ENCODE results near the gene IFNG. TPM values are rescaled to one million over a fixed set of nuclear protein-coding genes. Genes with fewer than 3 reads are reported as not detected.

The IFNG gene
- total RNA-seq, 4 donors from 2014 or later, result not detected

DNA sequence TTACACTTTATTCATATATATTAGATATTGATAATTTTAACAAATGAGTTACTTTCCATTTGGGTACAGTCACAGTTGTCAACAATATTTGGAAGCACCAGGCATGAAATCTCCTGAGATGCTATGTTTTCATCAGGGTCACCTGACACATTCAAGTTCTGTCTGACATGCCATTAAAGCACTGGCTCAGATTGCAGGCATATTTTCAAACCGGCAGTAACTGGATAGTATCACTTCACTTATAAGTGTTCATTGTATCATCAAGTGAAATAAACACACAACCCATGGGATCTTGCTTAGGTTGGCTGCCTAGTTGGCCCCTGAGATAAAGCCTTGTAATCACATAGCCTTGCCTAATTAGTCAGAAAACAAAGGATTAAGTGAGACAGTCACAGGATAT, 4.8 kb downstream of the IFNG start:
- Histone ChIP-seq H3K9me3 (no peaks in the 10 kb centered on the region), H3K36me3 (no peaks in the 10 kb centered on the region), H3K27me3 (no peaks in the 10 kb centered on the region), H3K4me3 (no peak overlapping the region), H3K27ac (replicated peaks in 1 of 4) (no peak overlapping the region), H3K4me1 (no peaks in the 10 kb centered on the region)
- TF ChIP-seq, protein P1, sequence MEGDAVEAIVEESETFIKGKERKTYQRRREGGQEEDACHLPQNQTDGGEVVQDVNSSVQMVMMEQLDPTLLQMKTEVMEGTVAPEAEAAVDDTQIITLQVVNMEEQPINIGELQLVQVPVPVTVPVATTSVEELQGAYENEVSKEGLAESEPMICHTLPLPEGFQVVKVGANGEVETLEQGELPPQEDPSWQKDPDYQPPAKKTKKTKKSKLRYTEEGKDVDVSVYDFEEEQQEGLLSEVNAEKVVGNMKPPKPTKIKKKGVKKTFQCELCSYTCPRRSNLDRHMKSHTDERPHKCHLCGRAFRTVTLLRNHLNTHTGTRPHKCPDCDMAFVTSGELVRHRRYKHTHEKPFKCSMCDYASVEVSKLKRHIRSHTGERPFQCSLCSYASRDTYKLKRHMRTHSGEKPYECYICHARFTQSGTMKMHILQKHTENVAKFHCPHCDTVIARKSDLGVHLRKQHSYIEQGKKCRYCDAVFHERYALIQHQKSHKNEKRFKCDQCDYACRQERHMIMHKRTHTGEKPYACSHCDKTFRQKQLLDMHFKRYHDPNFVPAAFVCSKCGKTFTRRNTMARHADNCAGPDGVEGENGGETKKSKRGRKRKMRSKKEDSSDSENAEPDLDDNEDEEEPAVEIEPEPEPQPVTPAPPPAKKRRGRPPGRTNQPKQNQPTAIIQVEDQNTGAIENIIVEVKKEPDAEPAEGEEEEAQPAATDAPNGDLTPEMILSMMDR (IDR thresholded peaks at IDR 0.05), result no peak
- WGBS, result 29% methylated on average over 1 of the region's 1 CpG
- no peak for DNase-seq (ENCODE audit: extremely low spot score)
- intact Hi-C loops (cut with DNase I), result no loop called here

DNA sequence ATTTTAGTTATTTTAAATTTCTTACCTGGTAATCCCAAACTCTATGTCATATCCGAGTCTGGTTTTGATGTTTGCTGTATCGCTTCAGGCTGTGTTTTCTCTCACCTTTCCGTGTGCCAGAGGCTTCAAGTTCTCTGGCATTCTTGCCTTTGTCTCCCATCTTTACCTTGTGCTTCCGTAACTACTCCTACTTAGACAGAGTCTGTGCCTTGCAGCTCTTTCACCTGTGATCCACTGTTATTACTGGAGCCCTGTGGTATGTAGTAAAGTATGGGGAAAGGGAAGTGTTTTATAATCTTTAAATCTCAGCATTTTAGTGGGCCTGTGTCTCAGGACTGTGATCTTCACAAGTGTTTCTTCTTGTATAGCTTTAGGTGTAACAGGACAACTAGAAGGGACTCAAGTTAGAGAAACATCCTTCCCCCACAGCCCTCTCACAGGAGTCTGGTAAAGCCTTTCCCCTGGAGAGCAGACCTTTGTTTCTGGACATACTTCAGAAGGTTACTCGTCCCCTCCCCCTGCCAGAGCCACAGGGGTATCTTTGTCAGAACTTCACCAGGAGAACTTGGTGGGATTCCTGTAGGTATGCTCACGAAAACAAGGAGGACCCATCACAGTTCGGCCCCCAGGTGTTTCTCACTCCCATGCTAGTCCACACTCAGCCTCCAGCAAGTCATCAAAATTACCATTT, 11.1 kb downstream of the IFNG start:
- Histone ChIP-seq H3K27ac (replicated peaks in 1 of 4) (no peak overlapping the region), H3K36me3 (no peaks in the 10 kb centered on the region), H3K27me3 (no peaks in the 10 kb centered on the region), H3K4me3 (no peak overlapping the region), H3K4me1 (no peaks in the 10 kb centered on the region), H3K9me3 (no peaks in the 10 kb centered on the region)
- intact Hi-C loops (cut with DNase I), result no loop called here
- TF ChIP-seq, protein P1 (IDR thresholded peaks at IDR 0.05), result no peak
- no peak for TF ChIP-seq EP300 (IDR thresholded peaks at IDR 0.05)
- TF ChIP-seq POLR2AphosphoS5 (IDR thresholded peaks at IDR 0.05), result no peak
- TF ChIP-seq POLR2A (IDR thresholded peaks at IDR 0.05; ENCODE audit: low read depth), result no peak
- WGBS, result 82% methylated on average over 7 of the region's 7 CpGs
- no peak for DNase-seq (ENCODE audit: extremely low spot score)

DNA sequence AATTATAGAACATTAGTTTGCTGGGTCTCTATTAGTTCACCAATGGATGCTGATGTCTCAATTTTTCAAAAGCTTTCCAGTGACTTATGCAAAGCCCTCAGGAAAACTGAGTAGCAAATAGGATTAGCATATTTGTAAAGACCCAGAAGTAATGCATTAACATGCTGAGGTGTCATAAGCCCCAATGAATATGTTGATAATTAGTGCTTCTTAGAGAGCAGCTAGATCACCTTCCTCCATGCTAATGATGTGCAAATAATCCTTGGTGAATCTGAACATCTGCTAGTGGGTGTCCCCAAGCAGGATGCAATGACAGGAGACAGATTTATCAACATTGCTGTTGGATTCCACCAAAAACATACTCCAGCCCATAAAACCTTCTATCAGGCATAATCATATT, 19.0 kb downstream of the IFNG start:
- Histone ChIP-seq H3K36me3 (no peaks in the 10 kb centered on the region), H3K27me3 (no peaks in the 10 kb centered on the region), H3K4me1 (no peaks in the 10 kb centered on the region), H3K9me3 (no peaks in the 10 kb centered on the region), H3K27ac (replicated peaks in 1 of 4) (no peak overlapping the region), H3K4me3 (no peak overlapping the region)
- DNase-seq (ENCODE audit: extremely low spot score), result no peak
- intact Hi-C loops (cut with DNase I), result no loop called here
- TF ChIP-seq POLR2A (IDR thresholded peaks at IDR 0.05; ENCODE audit: low read depth) (no peak), EP300 (IDR thresholded peaks at IDR 0.05) (no peak), POLR2AphosphoS5 (IDR thresholded peaks at IDR 0.05) (no peak)
- TF ChIP-seq, protein P1 (IDR thresholded peaks at IDR 0.05), result no peak

DNA sequence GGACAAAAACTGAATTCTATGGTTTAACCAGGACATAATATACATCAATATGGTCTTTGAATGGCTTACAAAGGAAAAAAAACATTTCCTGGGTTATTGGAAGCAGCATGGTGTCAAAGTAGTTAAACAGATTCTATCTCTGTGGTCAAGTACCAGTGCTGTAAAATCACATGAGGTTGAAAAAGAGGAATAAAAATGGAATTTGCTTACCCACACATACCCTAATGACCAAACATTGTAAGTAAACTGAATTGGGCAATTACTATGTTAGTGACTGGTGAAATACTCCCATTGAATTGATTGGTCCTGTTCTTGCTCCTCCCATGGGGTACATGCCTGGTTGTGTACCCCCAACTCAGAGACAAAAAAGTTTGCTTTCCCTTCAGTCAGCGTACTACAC, 19.6 kb downstream of the IFNG start:
- intact Hi-C loops (cut with DNase I), result no loop called here
- Histone ChIP-seq H3K4me1 (no peaks in the 10 kb centered on the region), H3K27ac (replicated peaks in 1 of 4) (no peak overlapping the region), H3K9me3 (no peaks in the 10 kb centered on the region), H3K36me3 (no peaks in the 10 kb centered on the region), H3K4me3 (no peak overlapping the region), H3K27me3 (no peaks in the 10 kb centered on the region)
- no peak for DNase-seq (ENCODE audit: extremely low spot score)
- TF ChIP-seq EP300 (IDR thresholded peaks at IDR 0.05), result no peak
- TF ChIP-seq POLR2AphosphoS5 (IDR thresholded peaks at IDR 0.05), result no peak
- no peak for TF ChIP-seq POLR2A (IDR thresholded peaks at IDR 0.05; ENCODE audit: low read depth)
- TF ChIP-seq, protein P1 (IDR thresholded peaks at IDR 0.05), result no peak
- 81% methylated on average over 1 of the region's 1 CpG for WGBS

DNA sequence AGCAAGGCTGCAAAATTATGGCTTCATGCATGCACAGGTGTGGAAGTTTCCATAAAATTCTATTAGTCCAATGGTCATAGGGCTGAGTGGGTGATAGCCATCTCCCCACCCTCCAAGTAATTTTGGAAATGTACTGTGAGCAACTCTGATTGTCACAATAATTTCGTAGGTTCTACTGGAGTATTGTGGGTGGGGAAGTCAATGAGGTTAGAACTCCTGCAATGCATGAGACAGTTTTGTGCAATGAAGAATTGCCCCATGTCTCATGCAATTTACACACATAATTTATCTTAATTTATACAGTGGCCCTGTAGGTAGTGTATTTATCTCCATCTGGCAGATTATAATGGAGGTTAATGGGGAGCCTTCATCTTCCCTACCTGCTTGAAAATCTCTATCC, 20.5 kb downstream of the IFNG start:
- TF ChIP-seq, protein P1 (IDR thresholded peaks at IDR 0.05), result no peak
- TF ChIP-seq EP300 (IDR thresholded peaks at IDR 0.05) (no peak), POLR2AphosphoS5 (IDR thresholded peaks at IDR 0.05) (no peak), POLR2A (IDR thresholded peaks at IDR 0.05; ENCODE audit: low read depth) (no peak)
- WGBS, result 83% methylated on average over 1 of the region's 1 CpG

More for the DNA sequence above, 20.5 kb downstream of the IFNG start:
- intact Hi-C loops (cut with DNase I), result no loop called here
- H3K27me3 ChIP-seq, result no peaks in the 10 kb centered on the region
- H3K36me3 ChIP-seq, result no peaks in the 10 kb centered on the region
- no peak overlapping the region for H3K27ac ChIP-seq (replicated peaks in 1 of 4)
- H3K9me3 ChIP-seq, result no peaks in the 10 kb centered on the region
- H3K4me3 ChIP-seq, result no peak overlapping the region
- H3K4me1 ChIP-seq, result no peaks in the 10 kb centered on the region
- no peak for DNase-seq (ENCODE audit: extremely low spot score)

All from esophagus muscularis mucosa (tissue), 4 donors.